Mesenchymal stem cell (in vitro differentiated cells and primary cell): Measurements from ENCODE around the gene GRAMD4.

Source experiments
- DNase-seq: peaks from one replicate; pipeline ENCODE4 v3.0.0-alpha.2; 2013
- H2AFZ ChIP-seq: one replicate; pipeline ENCODE4 v1.6.1; 2013; ENCODE audit warnings: low read depth, mild to moderate bottlenecking, control low read depth, inconsistent platforms, low read length, moderate library complexity
- H2AK5ac ChIP-seq: 2 replicates; pipeline ENCODE4 v1.6.1; 2013; ENCODE audit warnings: low read length, moderate library complexity, mild to moderate bottlenecking, inconsistent platforms; ENCODE audit not compliant: severe bottlenecking
- H2BK120ac ChIP-seq: one replicate; pipeline ENCODE4 v1.6.1; 2013; ENCODE audit warnings: low read depth, mild to moderate bottlenecking, inconsistent platforms, low read length, moderate library complexity
- H2BK12ac ChIP-seq, 2 experiments: one replicate each; pipeline ENCODE4 v1.6.1; 2013; ENCODE audit warnings: inconsistent platforms in 2 of 2, low read length in 2 of 2, mild to moderate bottlenecking in 2 of 2, moderate library complexity in 2 of 2, control low read depth in 1 of 2
- H2BK15ac ChIP-seq: one replicate; pipeline ENCODE4 v1.6.1; 2013; ENCODE audit warnings: mild to moderate bottlenecking, low read depth, inconsistent platforms; ENCODE audit not compliant: poor library complexity, severe bottlenecking
- H2BK5ac ChIP-seq: 2 replicates; pipeline ENCODE4 v1.6.1; 2013; ENCODE audit warnings: low read depth, mild to moderate bottlenecking, low read length, control low read depth, inconsistent platforms; ENCODE audit not compliant: poor library complexity, severe bottlenecking
- H3K14ac ChIP-seq, 2 experiments: one replicate each; pipeline ENCODE4 v1.6.1; 2013; ENCODE audit warnings: inconsistent platforms in 2 of 2, low read length in 2 of 2, control low read depth in 1 of 2, mild to moderate bottlenecking in 1 of 2, moderate library complexity in 1 of 2
- H3K18ac ChIP-seq, 2 experiments: one replicate each; pipeline ENCODE4 v1.6.1; 2013; ENCODE audit warnings: inconsistent platforms in 2 of 2, low read length in 2 of 2, control low read depth in 1 of 2, low read depth in 1 of 2, mild to moderate bottlenecking in 1 of 2
- H3K23ac ChIP-seq, 2 experiments: one replicate each; pipeline ENCODE4 v1.6.1; 2013; ENCODE audit warnings: inconsistent platforms in 2 of 2, low read length in 2 of 2, mild to moderate bottlenecking in 2 of 2, moderate library complexity in 2 of 2, control low read depth in 1 of 2
- H3K27ac ChIP-seq: 2 replicates; pipeline ENCODE4 v1.5.1; 2013; ENCODE audit warnings: mild to moderate bottlenecking, moderate library complexity, low read length, control low read depth, inconsistent platforms; ENCODE audit not compliant: poor library complexity, severe bottlenecking
- H3K27me3 ChIP-seq, 2 experiments: 2 replicates each; pipeline versions ENCODE4 v1.6.1 to v1.7.0; 2013; ENCODE audit warnings: low read length in 2 of 2, mild to moderate bottlenecking in 2 of 2, moderate library complexity in 2 of 2, control low read depth in 1 of 2, inconsistent platforms in 1 of 2; ENCODE audit not compliant: control insufficient read depth in 1 of 2, insufficient read depth in 1 of 2
- H3K36me3 ChIP-seq, 2 experiments: 2 replicates each; pipeline versions ENCODE4 v1.6.1 to v1.7.0; 2013; ENCODE audit warnings: low read length in 2 of 2, control low read depth in 1 of 2, inconsistent platforms in 1 of 2, low read depth in 1 of 2, mild to moderate bottlenecking in 1 of 2; ENCODE audit not compliant: insufficient read depth in 2 of 2, control insufficient read depth in 1 of 2
- H3K4ac ChIP-seq, 2 experiments: one replicate each; pipeline ENCODE4 v1.6.1; 2013; ENCODE audit warnings: inconsistent platforms in 2 of 2, low read length in 2 of 2, mild to moderate bottlenecking in 2 of 2, moderate library complexity in 2 of 2, control low read depth in 1 of 2, low read depth in 1 of 2
- H3K4me1 ChIP-seq: 2 replicates; pipeline ENCODE4 v1.6.1; 2013; ENCODE audit warnings: low read depth, low read length, control low read depth; ENCODE audit not compliant: control insufficient read depth, insufficient read depth
- H3K4me2 ChIP-seq: 2 replicates; pipeline ENCODE4 v1.6.1; 2013; ENCODE audit warnings: low read length, mild to moderate bottlenecking, inconsistent platforms; ENCODE audit not compliant: poor library complexity, severe bottlenecking
- H3K4me3 ChIP-seq, 2 experiments: 2 replicates each; pipeline versions ENCODE4 v1.5.1 to v1.7.0; 2013; ENCODE audit warnings: low read length in 2 of 2, mild to moderate bottlenecking in 2 of 2, control low read depth in 1 of 2, low read depth in 1 of 2; ENCODE audit not compliant: insufficient read depth in 1 of 2
- H3K79me1 ChIP-seq: replicated peaks from 2 replicates; pipeline ENCODE4 v1.6.1; 2013; ENCODE audit warnings: mild to moderate bottlenecking, control low read depth, low read length, inconsistent platforms; ENCODE audit not compliant: poor library complexity, severe bottlenecking
- H3K9ac ChIP-seq: 2 replicates; pipeline ENCODE4 v1.7.0; 2013; ENCODE audit warnings: mild to moderate bottlenecking, low read length, moderate library complexity
- H3K9me3 ChIP-seq: 2 replicates; pipeline ENCODE4 v1.7.0; 2013; ENCODE audit warnings: mild to moderate bottlenecking, low read length; ENCODE audit not compliant: control insufficient read depth
- H4K8ac ChIP-seq: one replicate; pipeline ENCODE4 v1.6.1; 2013; ENCODE audit warnings: inconsistent platforms, mild to moderate bottlenecking, low read length, moderate library complexity
- H4K91ac ChIP-seq: one replicate; pipeline ENCODE4 v1.6.1; 2013; ENCODE audit warnings: mild to moderate bottlenecking, low read length, inconsistent platforms
- WGBS: methylation state at CpG from one replicate; pipeline ENCODE4 v1.1.7; 2013; ENCODE audit warnings: mixed read lengths; 5-methylcytosine and 5-hydroxymethylcytosine counted together

GRAMD4 gene

GRCh38 chr22:46695346-46696228 lies 75.4 kb downstream of the GRAMD4 start:
- Histone ChIP-seq H4K8ac (no peak overlapping the region), H3K23ac (no peak overlapping the region), H3K9me3 (no peaks in the 10 kb centered on the region), H2BK12ac (no peak overlapping the region), H3K18ac (no peak overlapping the region), H3K36me3 (peaks cover 83 to 87% of the 10 kb centered on the region in 2 experiments), H2BK5ac (no peak overlapping the region), H3K27ac (no peak overlapping the region), H4K91ac (no peak overlapping the region), H2AFZ (no peak overlapping the region), H3K27me3 (no peaks in the 10 kb centered on the region), H3K14ac (no peak overlapping the region), H3K4me2 (no peak overlapping the region), H3K4ac (no peak overlapping the region), H2BK15ac (no peak overlapping the region), H3K79me1 (peaks cover 9% of the 10 kb centered on the region), H3K4me1 (no peaks in the 10 kb centered on the region), H3K9ac (no peak overlapping the region), H3K4me3 (no peak overlapping the region), H2BK120ac (no peak overlapping the region), H2AK5ac (no peak overlapping the region)
- no peak for DNase-seq
- WGBS = 97% methylated on average over 25 of the region's 25 CpGs

- peaks cover 87 to 89% of the 10 kb centered on the region in 2 experiments for H3K36me3 ChIP-seq
- H3K4me2 ChIP-seq = no peak overlapping the region
- H2BK5ac ChIP-seq = no peak overlapping the region
- H3K4me3 ChIP-seq = no peak overlapping the region
- H3K9me3 ChIP-seq = no peaks in the 10 kb centered on the region
- no peak overlapping the region for H3K18ac ChIP-seq
- no peak overlapping the region for H2BK12ac ChIP-seq
- H3K9ac ChIP-seq = no peak overlapping the region
- H4K8ac ChIP-seq = no peak overlapping the region
- no peak overlapping the region for H3K4ac ChIP-seq
- no peak overlapping the region for H3K14ac ChIP-seq
- peaks cover 2% of the 10 kb centered on the region for H3K4me1 ChIP-seq
- H3K23ac ChIP-seq = no peak overlapping the region
- no peak overlapping the region for H2AFZ ChIP-seq
- no peak overlapping the region for H4K91ac ChIP-seq
- no peak overlapping the region for H2BK15ac ChIP-seq
- H3K79me1 ChIP-seq = peaks cover 11% of the 10 kb centered on the region
- H2BK120ac ChIP-seq = no peak overlapping the region
- H2AK5ac ChIP-seq = no peak overlapping the region
- no peaks in the 10 kb centered on the region for H3K27me3 ChIP-seq
- WGBS = 92% methylated on average over 11 of the region's 11 CpGs
- DNase-seq = no peak
- H3K27ac ChIP-seq = no peak overlapping the region
These were observed 76.0 kb downstream of the GRAMD4 start for GRCh38 chr22:46696229-46696518.

- no peaks in the 10 kb centered on the region for H3K9me3 ChIP-seq
- H3K36me3 ChIP-seq = peaks cover 88 to 89% of the 10 kb centered on the region in 2 experiments
- no peak overlapping the region for H3K4me2 ChIP-seq
- H3K4me3 ChIP-seq = no peak overlapping the region
- no peak overlapping the region for H2BK15ac ChIP-seq
- no peak overlapping the region for H3K9ac ChIP-seq
- H3K79me1 ChIP-seq = peaks cover 11% of the 10 kb centered on the region
- H4K91ac ChIP-seq = no peak overlapping the region
- no peak for DNase-seq
- H3K4ac ChIP-seq = no peak overlapping the region
- no peak overlapping the region for H3K14ac ChIP-seq
- WGBS = 96% methylated on average over 10 of the region's 10 CpGs
- no peak overlapping the region for H3K18ac ChIP-seq
- no peaks in the 10 kb centered on the region for H3K27me3 ChIP-seq
- H3K4me1 ChIP-seq = peaks cover 4% of the 10 kb centered on the region
- no peak overlapping the region for H2BK120ac ChIP-seq
- no peak overlapping the region for H2BK12ac ChIP-seq
- no peak overlapping the region for H2AFZ ChIP-seq
- H2BK5ac ChIP-seq = no peak overlapping the region
- no peak overlapping the region for H4K8ac ChIP-seq
- no peak overlapping the region for H3K27ac ChIP-seq
- H3K23ac ChIP-seq = no peak overlapping the region
- H2AK5ac ChIP-seq = no peak overlapping the region
These were observed 76.4 kb downstream of the GRAMD4 start for GRCh38 chr22:46696614-46697013.

- H2AK5ac ChIP-seq = no peak overlapping the region
- no peak overlapping the region for H4K91ac ChIP-seq
- H2BK15ac ChIP-seq = no peak overlapping the region
- H2BK5ac ChIP-seq = no peak overlapping the region
- H3K27me3 ChIP-seq = no peaks in the 10 kb centered on the region
- no peak overlapping the region for H3K14ac ChIP-seq
- no peak overlapping the region for H4K8ac ChIP-seq
- H3K23ac ChIP-seq = no peak overlapping the region
- H3K27ac ChIP-seq = no peak overlapping the region
- no peak overlapping the region for H3K4me3 ChIP-seq
- no peak overlapping the region for H3K4ac ChIP-seq
- peaks cover 88 to 91% of the 10 kb centered on the region in 2 experiments for H3K36me3 ChIP-seq
- H2BK12ac ChIP-seq = no peak overlapping the region
- 98% methylated on average over 24 of the region's 24 CpGs for WGBS
- H3K4me1 ChIP-seq = peaks cover 4% of the 10 kb centered on the region
- no peak overlapping the region for H3K4me2 ChIP-seq
- H3K9me3 ChIP-seq = no peaks in the 10 kb centered on the region
- no peak for DNase-seq
- no peak overlapping the region for H3K18ac ChIP-seq
- H2BK120ac ChIP-seq = no peak overlapping the region
- H3K79me1 ChIP-seq = peaks cover 14% of the 10 kb centered on the region
- H3K9ac ChIP-seq = no peak overlapping the region
- no peak overlapping the region for H2AFZ ChIP-seq
These were observed 77.8 kb downstream of the GRAMD4 start for GRCh38 chr22:46697811-46698515.
